Right atrium auricular region (tissue), 2 donors: ENCODE results near the gene NMT2. TPM values are rescaled to one million over a fixed set of nuclear protein-coding genes. Genes with fewer than 3 reads are reported as not detected.

Source experiments
- DNase-seq: peaks from one replicate; pipeline ENCODE4 v3.0.0-alpha.2; 2019; ENCODE audit warnings: low spot score
- H3K27ac ChIP-seq, 2 donors: fragments of 200-600 bp; sonication (generic); 1 replicate in 1 of 2; 2 replicates in 1 of 2; pipeline ENCODE4 v1.5.1; 2016 to 2019
- H3K27me3 ChIP-seq, 2 donors: fragments of 200-600 bp; sonication (generic); one replicate each; pipeline versions ENCODE4 v1.5.1 to v1.6.0; 2017 to 2019
- H3K36me3 ChIP-seq: fragments of 200-600 bp; sonication (generic); one replicate; pipeline ENCODE4 v1.5.1; 2016
- H3K4me1 ChIP-seq, 2 donors: fragments of 200-600 bp; sonication (generic); one replicate each; pipeline versions ENCODE4 v1.5.1 to v1.6.0; 2017 to 2019
- H3K4me3 ChIP-seq, 2 donors: fragments of 200-600 bp; sonication (generic); 1 replicate in 1 of 2; 2 replicates in 1 of 2; pipeline ENCODE4 v1.5.1; 2017 to 2019; ENCODE audit warnings: mild to moderate bottlenecking in 1 of 2, moderate library complexity in 1 of 2
- H3K9me3 ChIP-seq, 2 donors: fragments of 200-600 bp; sonication (generic); one replicate each; pipeline ENCODE4 v1.5.1; 2019
- CTCF ChIP-seq, 2 donors: fragments of 200-600 bp; sonication (generic); IDR thresholded peaks; one replicate each; pipeline ENCODE4 v1.5.1; 2019; ENCODE audit warnings: antibody characterized with exemption in 2 of 2
- total RNA-seq, 2 donors: library from RNA; depleted of rRNA; stranded (reverse); fragments of >200 nt; gene quantifications; one replicate each; pipeline ENCODE4 v1.1.0, GENCODE V29; 2016

The NMT2 gene
- total RNA-seq, 2 donors from 2014 or later, result 9.7 to 10.5 TPM

- peaks cover 0 to 5% of the 10 kb centered on the region in 2 donors for H3K9me3 ChIP-seq
- no peak overlapping the region for H3K27ac ChIP-seq
- no peaks in the 10 kb centered on the region for H3K36me3 ChIP-seq
- DNase-seq, result no peak
- no peaks in the 10 kb centered on the region for H3K27me3 ChIP-seq
- H3K4me3 ChIP-seq, result no peak overlapping the region
- TF ChIP-seq CTCF (IDR thresholded peaks at IDR 0.05), result no peak
- H3K4me1 ChIP-seq, result no peaks in the 10 kb centered on the region
These were observed 96.1 kb downstream of the NMT2 start for GRCh38 chr10:15072358-15072757.

GRCh38 chr10:15069230-15069629, 99.3 kb downstream of the NMT2 start:
- Histone ChIP-seq H3K9me3 (peaks cover 7 to 16% of the 10 kb centered on the region in 2 donors), H3K4me1 (no peaks in the 10 kb centered on the region), H3K27ac (no peak overlapping the region), H3K4me3 (no peak overlapping the region), H3K36me3 (no peaks in the 10 kb centered on the region), H3K27me3 (no peaks in the 10 kb centered on the region)
- no peak for DNase-seq
- TF ChIP-seq CTCF (IDR thresholded peaks at IDR 0.05), result no peak

- no peaks in the 10 kb centered on the region for H3K4me1 ChIP-seq
- H3K4me3 ChIP-seq, result no peak overlapping the region
- no peak overlapping the region for H3K27ac ChIP-seq
- no peaks in the 10 kb centered on the region for H3K27me3 ChIP-seq
- H3K9me3 ChIP-seq, result peaks cover 7 to 16% of the 10 kb centered on the region in 2 donors
- no peak for TF ChIP-seq CTCF (IDR thresholded peaks at IDR 0.05)
- no peak for DNase-seq
- H3K36me3 ChIP-seq, result no peaks in the 10 kb centered on the region
These were observed 99.7 kb downstream of the NMT2 start for GRCh38 chr10:15068802-15069201.

- Histone ChIP-seq H3K4me1 (no peaks in the 10 kb centered on the region), H3K27me3 (no peaks in the 10 kb centered on the region), H3K4me3 (no peak overlapping the region), H3K36me3 (no peaks in the 10 kb centered on the region), H3K27ac (no peak overlapping the region), H3K9me3 (peaks cover 7 to 11% of the 10 kb centered on the region in 2 donors)
- no peak for DNase-seq
- TF ChIP-seq CTCF (IDR thresholded peaks at IDR 0.05), result no peak
These were observed 101.3 kb downstream of the NMT2 start for GRCh38 chr10:15067154-15067553.

GRCh38 chr10:15060638-15061037, 107.9 kb downstream of the NMT2 start:
- peaks cover 6 to 26% of the 10 kb centered on the region in 2 donors for H3K9me3 ChIP-seq
- no peak for DNase-seq
- H3K36me3 ChIP-seq, result no peaks in the 10 kb centered on the region
- H3K27me3 ChIP-seq, result no peaks in the 10 kb centered on the region
- no peak for TF ChIP-seq CTCF (IDR thresholded peaks at IDR 0.05)
- H3K4me1 ChIP-seq, result no peaks in the 10 kb centered on the region
- H3K27ac ChIP-seq, result no peak overlapping the region
- no peak overlapping the region for H3K4me3 ChIP-seq

- Histone ChIP-seq H3K27ac (no peak overlapping the region), H3K9me3 (peaks cover 0 to 19% of the 10 kb centered on the region in 2 donors), H3K4me3 (no peak overlapping the region), H3K36me3 (no peaks in the 10 kb centered on the region), H3K27me3 (no peaks in the 10 kb centered on the region), H3K4me1 (no peaks in the 10 kb centered on the region)
- no peak for TF ChIP-seq CTCF (IDR thresholded peaks at IDR 0.05)
- DNase-seq, result no peak
These were observed 108.6 kb downstream of the NMT2 start for GRCh38 chr10:15059914-15060313.
